LoVo (cell line): ENCODE results near the gene HNRNPR.
"Not testable (repeated sequence)": the region's sequence is repeated elsewhere in the genome, so short reads cannot be mapped to it uniquely, and the experiment has no call there.

ENCODE experiments used
- DNase-seq: peaks from one replicate; pipeline ENCODE4 v3.0.0-alpha.2; 2016; ENCODE audit warnings: low spot score

HNRNPR gene

DNA sequence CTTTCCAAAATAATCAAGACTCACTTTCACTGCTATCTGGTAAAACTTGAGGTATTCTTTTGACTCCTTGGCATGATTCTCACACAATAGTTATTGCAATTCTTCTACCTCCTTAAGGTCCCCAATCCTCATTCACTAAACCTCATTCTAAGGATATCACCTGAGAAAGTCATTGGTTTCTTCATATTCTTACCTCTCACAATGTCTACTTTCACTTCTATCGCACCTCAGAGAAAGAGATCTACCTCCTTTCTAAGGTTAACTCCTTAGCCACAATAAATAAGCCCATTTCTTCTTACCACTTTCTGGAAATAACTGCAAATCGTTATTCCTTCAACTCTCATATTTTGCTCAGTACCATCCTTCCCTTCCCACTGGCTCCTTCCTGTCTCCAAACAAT lies 18.7 kb downstream of the HNRNPR start:
- DNase-seq = no peak

GRCh38 chr1:23322770-23323169 lies 21.3 kb downstream of the HNRNPR start:
- no peak for DNase-seq

DNA sequence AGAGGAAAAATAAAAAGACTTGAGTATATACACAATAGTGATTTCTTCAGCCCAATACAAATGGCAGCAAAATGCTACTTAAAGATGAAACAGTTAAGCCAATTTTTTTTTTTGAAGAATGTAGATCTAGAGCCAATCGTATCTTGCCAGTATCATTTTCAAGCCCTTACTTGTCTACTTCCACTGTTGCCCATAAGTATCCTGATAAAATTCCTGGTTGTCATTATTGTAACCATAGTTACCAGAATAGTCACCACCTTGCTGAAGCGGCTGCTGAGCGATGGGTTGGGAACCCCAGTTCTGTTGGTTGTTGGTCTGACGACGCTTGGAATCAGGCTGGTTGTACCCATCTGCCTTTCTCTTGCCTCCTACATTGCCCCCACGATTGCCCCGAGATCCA lies 33.8 kb downstream of the HNRNPR start:
- not testable (repeated sequence) for DNase-seq

DNA sequence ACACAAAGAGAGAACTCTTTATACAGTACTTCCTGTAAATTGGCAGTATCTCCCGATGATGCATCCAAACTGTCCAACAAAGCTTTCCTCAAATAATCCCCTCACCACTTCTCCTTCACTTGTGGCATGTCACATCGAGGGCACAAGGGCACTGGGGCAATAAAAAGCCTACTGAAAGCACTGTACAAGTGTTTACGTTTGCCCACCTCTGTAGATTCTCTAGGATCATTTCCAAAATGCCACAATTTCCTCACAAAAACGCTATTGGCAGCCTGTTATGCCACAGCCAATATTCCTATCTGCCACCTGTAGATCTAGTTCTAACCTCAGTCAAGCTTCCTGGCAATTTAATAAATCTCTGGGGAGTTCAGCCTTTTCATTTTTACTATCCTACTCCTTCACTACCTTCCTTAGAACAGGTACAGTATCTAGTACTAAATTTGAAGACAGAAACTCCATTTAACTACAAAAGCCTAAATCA lies 39.9 kb downstream of the HNRNPR start:
- no peak for DNase-seq

- no peak for DNase-seq
These were observed 40.6 kb downstream of the HNRNPR start for GRCh38 chr1:23303524-23303923.

- no peak for DNase-seq
These were observed 47.2 kb downstream of the HNRNPR start for GRCh38 chr1:23296931-23297330.

- no peak for DNase-seq
These were observed 52.4 kb downstream of the HNRNPR start for GRCh38 chr1:23291706-23292105.

DNA sequence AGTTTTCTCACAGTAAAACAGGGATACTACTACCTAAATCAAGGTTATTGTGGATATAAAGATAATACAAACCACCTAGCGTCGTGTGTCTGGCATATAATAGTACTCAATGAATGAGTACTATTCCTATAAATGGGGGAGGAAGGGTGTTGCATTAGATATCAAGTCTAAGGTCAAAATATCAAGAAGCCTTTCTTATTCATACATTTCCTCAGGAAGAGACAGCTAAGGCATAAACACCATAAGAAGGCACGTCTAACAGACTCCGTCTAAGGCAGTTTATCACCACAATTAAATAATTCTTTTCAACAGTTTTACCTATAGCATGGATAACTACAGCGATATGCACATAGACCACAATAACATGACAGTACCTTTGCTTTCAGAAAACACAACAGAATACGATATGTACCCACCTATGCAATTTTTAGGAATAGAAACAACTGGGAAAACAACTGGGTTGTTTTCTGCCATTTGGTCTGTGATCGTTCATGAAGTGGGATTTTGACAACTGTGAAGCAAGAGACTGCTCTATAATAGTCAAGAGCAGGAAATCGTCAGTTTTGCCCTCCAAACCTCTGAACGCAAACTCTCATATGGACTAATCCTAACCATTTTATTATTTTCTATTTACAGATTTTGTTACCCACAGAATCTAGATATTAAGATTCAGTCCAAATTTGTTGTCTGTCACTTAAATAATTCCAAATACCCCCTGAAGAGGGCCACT lies 53.1 kb downstream of the HNRNPR start:
- DNase-seq = no peak

- DNase-seq = no peak
These were observed 55.4 kb downstream of the HNRNPR start for GRCh38 chr1:23288671-23289070.

- no peak for DNase-seq
These were observed 55.9 kb downstream of the HNRNPR start for GRCh38 chr1:23288201-23288600.

- no peak for DNase-seq
These were observed 57.7 kb downstream of the HNRNPR start for GRCh38 chr1:23286401-23286800.

DNA sequence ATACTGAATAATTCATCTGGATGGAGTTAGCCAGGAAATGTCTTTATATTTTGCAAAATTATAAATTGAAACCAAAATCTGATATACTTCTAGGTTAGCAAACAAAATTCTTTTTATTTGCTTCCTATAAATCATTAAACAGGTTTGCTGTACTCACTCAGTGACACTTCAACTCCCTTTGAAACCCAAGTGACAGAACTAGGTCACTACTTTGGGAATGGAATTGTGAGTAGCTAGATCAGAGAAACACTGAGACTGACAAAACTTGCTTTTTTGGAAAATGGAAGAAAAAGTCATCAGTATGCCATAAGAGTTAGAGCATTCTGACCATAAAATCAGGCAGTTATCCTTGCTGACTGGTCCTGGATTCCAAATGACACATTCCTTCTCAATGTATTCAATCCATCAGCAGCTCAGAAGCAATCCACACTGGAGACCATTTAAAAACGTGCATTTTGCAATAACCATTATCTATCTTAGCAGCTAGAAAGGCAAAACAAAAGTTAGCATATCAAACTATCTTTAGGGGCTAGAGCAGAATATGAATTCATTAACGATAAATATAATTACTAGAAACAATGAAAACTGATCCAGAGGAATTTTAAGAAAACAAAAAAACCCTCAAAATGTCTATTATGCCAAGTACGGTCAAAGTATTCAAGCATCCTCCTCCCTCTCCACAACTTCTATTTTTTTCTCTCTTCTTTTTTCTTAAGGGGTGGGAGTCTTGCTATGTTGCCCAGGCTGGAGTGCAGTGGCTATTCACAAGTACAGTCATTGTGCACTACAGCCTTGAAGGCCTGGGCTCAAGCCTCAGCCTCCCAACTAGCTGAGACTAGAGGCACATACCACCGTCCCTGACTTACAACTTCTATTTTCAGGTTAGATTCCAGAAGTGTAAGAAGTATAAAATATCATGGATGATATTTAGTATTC lies 60.1 kb downstream of the HNRNPR start:
- DNase-seq = no peak

- peak; percentile 39 for DNase-seq
These were observed 61.1 kb downstream of the HNRNPR start for GRCh38 chr1:23282957-23283356.

- DNase-seq = no peak
These were observed 65.4 kb downstream of the HNRNPR start for GRCh38 chr1:23278717-23279116.

- DNase-seq = no peak
These were observed 67.6 kb downstream of the HNRNPR start for GRCh38 chr1:23276531-23276930.

GRCh38 chr1:23274134-23274505 lies 70.0 kb downstream of the HNRNPR start:
- no peak for DNase-seq

DNA sequence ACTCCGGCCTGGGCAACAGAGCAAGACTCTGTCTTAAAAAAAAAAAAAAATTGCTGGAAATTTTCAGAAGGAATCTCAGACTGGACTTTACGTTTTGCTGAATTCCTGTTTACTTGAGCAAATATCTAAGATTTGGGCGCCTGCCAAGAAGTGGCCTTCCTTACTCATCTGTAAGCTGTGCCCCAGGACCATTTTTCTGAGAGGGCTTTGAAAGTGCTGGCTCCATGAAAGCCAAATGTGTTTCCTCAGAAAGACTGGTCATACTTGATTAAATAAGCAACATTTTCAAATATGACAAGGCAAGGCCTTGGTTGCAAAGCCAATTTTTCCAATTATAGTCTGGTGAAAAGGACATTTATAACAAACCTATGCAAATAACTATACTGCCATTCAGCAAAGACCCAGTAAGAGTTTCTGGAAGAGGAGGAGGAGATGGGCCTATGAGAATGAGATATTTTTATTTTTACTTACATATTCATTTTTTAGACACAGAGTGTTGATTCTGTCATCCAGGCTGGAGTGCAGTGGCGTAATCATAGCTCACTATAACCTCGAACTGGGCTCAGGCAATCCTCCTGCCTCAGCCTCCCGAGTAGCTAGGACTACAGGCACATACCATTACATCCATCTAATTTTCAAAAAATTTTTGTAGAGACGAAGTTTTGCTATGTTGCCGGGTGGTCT lies 70.5 kb downstream of the HNRNPR start:
- peak; percentile 22 for DNase-seq

GRCh38 chr1:23263380-23263887 lies 80.7 kb downstream of the HNRNPR start:
- no peak for DNase-seq

GRCh38 chr1:23258082-23258481 lies 86.0 kb downstream of the HNRNPR start:
- not testable (repeated sequence) for DNase-seq

- not testable (repeated sequence) for DNase-seq
These were observed 86.7 kb downstream of the HNRNPR start for GRCh38 chr1:23257371-23257770.
